Thyroid gland (tissue), 4 donors: ENCODE data around the gene FHIT. TPM values are rescaled to one million over a fixed set of nuclear protein-coding genes. Genes with fewer than 3 reads are reported as not detected.

ENCODE experiments used
- DNase-seq, 2 donors: peaks; one replicate each; pipeline ENCODE4 v3.0.0-alpha.2; 2019
- H3K27ac ChIP-seq, 3 donors: fragments of 200-600 bp; sonication (generic); 1 replicate in 2 of 3; 2 replicates in 1 of 3; pipeline ENCODE4 v1.5.1; 2016 to 2019; ENCODE audit warnings: mild to moderate bottlenecking in 1 of 3, moderate library complexity in 1 of 3
- H3K27me3 ChIP-seq: fragments of 200-600 bp; sonication (generic); one replicate; pipeline ENCODE4 v1.5.1; 2019
- H3K36me3 ChIP-seq, 2 donors: fragments of 200-600 bp; sonication (generic); one replicate each; pipeline ENCODE4 v1.5.1; 2016 to 2019
- H3K4me1 ChIP-seq, 2 donors: fragments of 200-600 bp; sonication (generic); one replicate each; pipeline ENCODE4 v1.5.1; 2017 to 2019
- H3K4me3 ChIP-seq, 3 donors: fragments of 200-600 bp; sonication (generic); replicated peaks in 1 of 3; 1 replicate in 2 of 3; 2 replicates in 1 of 3; pipeline ENCODE4 v1.5.1; 2016; ENCODE audit warnings: mild to moderate bottlenecking in 1 of 3
- H3K9me3 ChIP-seq: fragments of 200-600 bp; sonication (generic); one replicate; pipeline ENCODE4 v1.5.1; 2017
- POLR2A ChIP-seq, 2 donors: fragments of 450-650 bp; IDR thresholded peaks; one replicate each; pipeline ENCODE4 v1.6.1; 2017; ENCODE audit warnings: antibody characterized with exemption in 2 of 2, mild to moderate bottlenecking in 2 of 2, moderate library complexity in 1 of 2
- WGBS, 2 donors: methylation state at CpG; one replicate each; pipeline ENCODE4 v1.1.5; 2017; 5-methylcytosine and 5-hydroxymethylcytosine counted together
- intact Hi-C: fragments of 100-400 bp; cut with DNase I; formaldehyde crosslinking; loops from one replicate; pipeline ENCODE4 v1.15.1; 2023
- total RNA-seq, 4 donors: library from RNA; depleted of rRNA; stranded (reverse); fragments of >200 nt; gene quantifications; one replicate each; pipeline ENCODE4 v1.2.3, GENCODE V29; 2016
- TF ChIP-seq, protein P1 (sequence below), 6 experiments: fragments of 200-600 bp in 3 of 6; fragments of 450-650 bp in 3 of 6; sonication (generic) in 3 of 6; IDR thresholded peaks; one replicate each; pipeline ENCODE4 v1.5.1; 2016 to 2019; ENCODE audit warnings: antibody characterized with exemption in 6 of 6, mild to moderate bottlenecking in 2 of 6, inconsistent platforms in 1 of 6, moderate library complexity in 1 of 6

Gene FHIT
- total RNA-seq, 4 donors from 2014 or later: 12.2 to 18.9 (median 16.2) TPM

DNA sequence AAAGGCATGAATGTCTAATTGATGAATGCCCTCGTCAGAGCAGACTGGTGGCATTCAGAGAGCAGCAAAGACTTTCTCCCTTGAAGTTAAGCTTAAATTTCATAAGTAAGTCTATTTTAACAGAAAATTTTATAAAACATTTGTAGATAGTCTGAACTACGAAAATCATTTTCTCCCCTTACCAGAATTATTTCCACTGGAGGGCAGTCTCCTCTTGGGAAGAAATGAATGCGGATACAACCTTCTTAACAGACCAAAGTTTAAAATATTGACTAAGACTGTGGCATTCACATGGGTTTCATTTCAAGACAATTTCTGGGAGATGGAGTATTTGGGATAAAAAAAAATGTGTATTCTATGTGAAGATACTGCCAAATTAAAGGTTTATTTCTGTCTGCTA, 669.0 kb downstream of the FHIT start:
- intact Hi-C loops: no loop called here
- TF ChIP-seq, protein P1, sequence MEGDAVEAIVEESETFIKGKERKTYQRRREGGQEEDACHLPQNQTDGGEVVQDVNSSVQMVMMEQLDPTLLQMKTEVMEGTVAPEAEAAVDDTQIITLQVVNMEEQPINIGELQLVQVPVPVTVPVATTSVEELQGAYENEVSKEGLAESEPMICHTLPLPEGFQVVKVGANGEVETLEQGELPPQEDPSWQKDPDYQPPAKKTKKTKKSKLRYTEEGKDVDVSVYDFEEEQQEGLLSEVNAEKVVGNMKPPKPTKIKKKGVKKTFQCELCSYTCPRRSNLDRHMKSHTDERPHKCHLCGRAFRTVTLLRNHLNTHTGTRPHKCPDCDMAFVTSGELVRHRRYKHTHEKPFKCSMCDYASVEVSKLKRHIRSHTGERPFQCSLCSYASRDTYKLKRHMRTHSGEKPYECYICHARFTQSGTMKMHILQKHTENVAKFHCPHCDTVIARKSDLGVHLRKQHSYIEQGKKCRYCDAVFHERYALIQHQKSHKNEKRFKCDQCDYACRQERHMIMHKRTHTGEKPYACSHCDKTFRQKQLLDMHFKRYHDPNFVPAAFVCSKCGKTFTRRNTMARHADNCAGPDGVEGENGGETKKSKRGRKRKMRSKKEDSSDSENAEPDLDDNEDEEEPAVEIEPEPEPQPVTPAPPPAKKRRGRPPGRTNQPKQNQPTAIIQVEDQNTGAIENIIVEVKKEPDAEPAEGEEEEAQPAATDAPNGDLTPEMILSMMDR (IDR thresholded peaks at IDR 0.05): peak in 2 of 6 experiments; percentile 21 to 23
- no peak for TF ChIP-seq POLR2A (IDR thresholded peaks at IDR 0.05)
- no peaks in the 10 kb centered on the region for H3K9me3 ChIP-seq
- H3K27ac ChIP-seq: no peak overlapping the region
- 56 to 66% methylated on average over 3 of the region's 3 CpGs for WGBS, 2 donors
- no peak overlapping the region for H3K4me3 ChIP-seq
- no peaks in the 10 kb centered on the region for H3K36me3 ChIP-seq
- peaks cover 5 to 16% of the 10 kb centered on the region in 2 donors for H3K4me1 ChIP-seq
- H3K27me3 ChIP-seq: no peaks in the 10 kb centered on the region
- DNase-seq: no peak

GRCh38 chr3:60580809-60581208, 670.4 kb downstream of the FHIT start:
- Histone ChIP-seq H3K36me3 (no peaks in the 10 kb centered on the region), H3K9me3 (no peaks in the 10 kb centered on the region), H3K27ac (no peak overlapping the region), H3K27me3 (no peaks in the 10 kb centered on the region), H3K4me3 (no peak overlapping the region), H3K4me1 (peaks cover 5 to 16% of the 10 kb centered on the region in 2 donors)
- DNase-seq: no peak
- 93 to 95% methylated on average over 5 of the region's 5 CpGs for WGBS, 2 donors
- intact Hi-C loops: no loop called here
- TF ChIP-seq, protein P1 (IDR thresholded peaks at IDR 0.05): no peak
- no peak for TF ChIP-seq POLR2A (IDR thresholded peaks at IDR 0.05)

GRCh38 chr3:60579734-60580133, 671.5 kb downstream of the FHIT start:
- no peak for DNase-seq
- TF ChIP-seq POLR2A (IDR thresholded peaks at IDR 0.05): no peak
- TF ChIP-seq, protein P1 (IDR thresholded peaks at IDR 0.05): no peak

DNA sequence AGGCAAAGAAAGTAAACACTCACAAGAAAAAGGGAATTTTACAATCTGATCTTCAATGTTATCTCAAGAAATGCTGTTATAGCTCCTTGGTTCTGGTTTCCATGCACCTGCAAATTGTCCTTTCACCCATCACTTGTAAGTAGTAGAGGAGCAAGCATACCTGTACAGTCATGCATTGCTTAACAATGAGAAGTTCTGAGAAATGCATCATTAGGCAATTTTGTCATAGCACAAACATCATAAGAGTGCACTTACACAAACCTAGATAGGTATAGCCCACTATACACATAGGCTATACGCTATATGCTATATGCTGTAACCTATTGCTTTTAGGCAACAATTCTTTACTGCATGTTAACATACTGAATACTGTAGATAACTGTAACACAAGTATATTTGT, 672.3 kb downstream of the FHIT start:
- Histone ChIP-seq H3K9me3 (no peaks in the 10 kb centered on the region), H3K27me3 (no peaks in the 10 kb centered on the region), H3K36me3 (no peaks in the 10 kb centered on the region), H3K4me3 (no peak overlapping the region), H3K4me1 (peaks cover 5 to 16% of the 10 kb centered on the region in 2 donors), H3K27ac (no peak overlapping the region)
- DNase-seq: no peak
- 90 to 94% methylated on average over 1 of the region's 1 CpG for WGBS, 2 donors
- intact Hi-C loops: no loop called here
- no peak for TF ChIP-seq POLR2A (IDR thresholded peaks at IDR 0.05)
- TF ChIP-seq, protein P1 (IDR thresholded peaks at IDR 0.05): no peak

More at GRCh38 chr3:60579734-60580133, 671.5 kb downstream of the FHIT start:
- intact Hi-C loops: no loop called here
- Histone ChIP-seq H3K27ac (no peak overlapping the region), H3K36me3 (no peaks in the 10 kb centered on the region), H3K4me3 (no peak overlapping the region), H3K27me3 (no peaks in the 10 kb centered on the region), H3K4me1 (peaks cover 5 to 16% of the 10 kb centered on the region in 2 donors), H3K9me3 (no peaks in the 10 kb centered on the region)
- 45 to 53% methylated on average over 5 of the region's 5 CpGs for WGBS, 2 donors

GRCh38 chr3:60577601-60578000, 673.7 kb downstream of the FHIT start:
- intact Hi-C loops: no loop called here
- no peak for DNase-seq
- Histone ChIP-seq H3K4me3 (no peak overlapping the region), H3K4me1 (peaks cover 5 to 12% of the 10 kb centered on the region in 2 donors), H3K9me3 (no peaks in the 10 kb centered on the region), H3K27ac (no peak overlapping the region), H3K27me3 (no peaks in the 10 kb centered on the region), H3K36me3 (no peaks in the 10 kb centered on the region)
- WGBS, 2 donors: 93 to 96% methylated on average over 4 of the region's 4 CpGs
- TF ChIP-seq POLR2A (IDR thresholded peaks at IDR 0.05): no peak
- TF ChIP-seq, protein P1 (IDR thresholded peaks at IDR 0.05): no peak
